Measurements from ENCODE around the gene SCAP.

SCAP gene

DNA sequence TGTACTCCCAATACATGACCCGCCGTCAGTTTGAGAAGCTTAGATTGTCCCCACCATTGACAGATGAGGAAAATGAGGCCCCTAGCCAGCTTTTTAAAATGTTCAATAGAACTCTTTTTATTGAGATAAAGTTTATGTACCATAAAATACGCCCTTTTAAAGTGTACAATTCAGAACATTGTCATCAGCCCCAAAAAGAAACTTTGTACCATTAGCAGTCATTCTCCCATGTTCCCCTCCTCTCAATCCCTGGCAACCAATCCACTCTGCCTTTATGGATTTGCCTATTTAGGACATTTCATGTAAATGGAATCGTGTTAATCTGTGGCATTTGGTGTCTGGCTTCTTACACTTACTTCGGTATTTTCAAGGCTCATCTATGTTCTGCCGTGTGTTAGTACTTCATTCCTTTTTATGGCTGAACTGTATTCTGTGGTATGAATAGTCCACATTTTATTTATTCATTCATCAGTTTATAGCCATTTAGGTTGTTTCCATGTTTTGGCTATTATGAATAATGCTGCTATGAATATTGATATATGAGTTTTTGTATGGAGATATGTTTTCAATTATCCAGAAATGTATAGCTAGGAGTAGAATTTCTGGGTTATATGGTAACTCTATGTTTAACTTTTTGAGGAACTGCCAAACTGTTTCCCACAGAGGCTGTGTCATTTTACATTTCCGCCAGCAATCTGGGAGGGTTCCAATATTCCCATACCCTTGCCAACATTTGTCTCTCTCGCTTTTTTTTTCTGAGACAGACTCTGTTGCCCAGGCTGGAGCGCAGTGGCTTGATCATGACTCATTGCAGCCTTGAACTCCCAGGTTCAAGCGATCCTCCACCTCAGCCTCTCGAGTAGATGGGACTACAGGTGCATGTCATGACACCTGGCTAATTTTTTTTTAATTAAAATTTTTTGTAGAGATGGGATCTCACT, 110.3 kb downstream of the SCAP start:
- H3K27ac ChIP-seq, result no peak overlapping the region
- no peaks in the 10 kb centered on the region for H3K4me1 ChIP-seq
- H3K9ac ChIP-seq, result no peak overlapping the region
- H3K79me2 ChIP-seq, result no peaks in the 10 kb centered on the region
- H3K36me3 ChIP-seq (ENCODE audit: control insufficient read depth, insufficient read depth, low read length), result no peaks in the 10 kb centered on the region
- TF ChIP-seq, protein P1, sequence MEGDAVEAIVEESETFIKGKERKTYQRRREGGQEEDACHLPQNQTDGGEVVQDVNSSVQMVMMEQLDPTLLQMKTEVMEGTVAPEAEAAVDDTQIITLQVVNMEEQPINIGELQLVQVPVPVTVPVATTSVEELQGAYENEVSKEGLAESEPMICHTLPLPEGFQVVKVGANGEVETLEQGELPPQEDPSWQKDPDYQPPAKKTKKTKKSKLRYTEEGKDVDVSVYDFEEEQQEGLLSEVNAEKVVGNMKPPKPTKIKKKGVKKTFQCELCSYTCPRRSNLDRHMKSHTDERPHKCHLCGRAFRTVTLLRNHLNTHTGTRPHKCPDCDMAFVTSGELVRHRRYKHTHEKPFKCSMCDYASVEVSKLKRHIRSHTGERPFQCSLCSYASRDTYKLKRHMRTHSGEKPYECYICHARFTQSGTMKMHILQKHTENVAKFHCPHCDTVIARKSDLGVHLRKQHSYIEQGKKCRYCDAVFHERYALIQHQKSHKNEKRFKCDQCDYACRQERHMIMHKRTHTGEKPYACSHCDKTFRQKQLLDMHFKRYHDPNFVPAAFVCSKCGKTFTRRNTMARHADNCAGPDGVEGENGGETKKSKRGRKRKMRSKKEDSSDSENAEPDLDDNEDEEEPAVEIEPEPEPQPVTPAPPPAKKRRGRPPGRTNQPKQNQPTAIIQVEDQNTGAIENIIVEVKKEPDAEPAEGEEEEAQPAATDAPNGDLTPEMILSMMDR (IDR thresholded peaks at IDR 0.05), result no peak
- no peak overlapping the region for H3K4me3 ChIP-seq (ENCODE audit: low read depth, low read length)
- no peak overlapping the region for H2AFZ ChIP-seq
- H3K9me3 ChIP-seq (ENCODE audit: control insufficient read depth, low read length), result no peaks in the 10 kb centered on the region
- H3K4me2 ChIP-seq (ENCODE audit: low read length), result no peak overlapping the region
- no peaks in the 10 kb centered on the region for H3K27me3 ChIP-seq (ENCODE audit: control insufficient read depth, insufficient read depth, low read length)
